HG02943 (cell line): Measurements from ENCODE around the gene STIM2.

Experiments used
- ATAC-seq: cut with Tn5 transposase; IDR thresholded peaks from one replicate; pipeline ENCODE4 v1.9.1; 2021; ENCODE audit warnings: mild to moderate bottlenecking, low read depth, moderate library complexity; ENCODE audit not compliant: unreplicated experiment

STIM2 gene

DNA sequence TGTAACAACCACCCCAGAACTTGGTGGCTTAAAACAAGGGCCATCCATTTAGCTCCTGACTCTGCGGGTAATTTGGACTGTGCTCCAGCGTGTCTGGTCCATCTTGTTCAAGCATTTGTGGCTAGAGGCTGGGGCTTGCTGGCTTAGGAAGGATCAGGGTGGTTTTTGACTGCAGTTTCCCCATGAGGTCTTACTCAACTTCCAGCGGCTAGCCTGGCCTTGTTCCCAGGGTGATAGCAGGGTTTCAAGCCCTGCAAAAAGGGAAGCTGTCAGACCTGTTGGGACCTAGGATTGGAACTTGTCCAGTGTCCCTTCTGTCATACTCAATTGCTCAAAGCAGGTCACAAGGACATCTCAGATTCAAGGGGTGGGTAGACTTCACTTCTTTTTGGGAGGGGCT, 205.9 kb downstream of the STIM2 start:
- no peak for ATAC-seq

DNA sequence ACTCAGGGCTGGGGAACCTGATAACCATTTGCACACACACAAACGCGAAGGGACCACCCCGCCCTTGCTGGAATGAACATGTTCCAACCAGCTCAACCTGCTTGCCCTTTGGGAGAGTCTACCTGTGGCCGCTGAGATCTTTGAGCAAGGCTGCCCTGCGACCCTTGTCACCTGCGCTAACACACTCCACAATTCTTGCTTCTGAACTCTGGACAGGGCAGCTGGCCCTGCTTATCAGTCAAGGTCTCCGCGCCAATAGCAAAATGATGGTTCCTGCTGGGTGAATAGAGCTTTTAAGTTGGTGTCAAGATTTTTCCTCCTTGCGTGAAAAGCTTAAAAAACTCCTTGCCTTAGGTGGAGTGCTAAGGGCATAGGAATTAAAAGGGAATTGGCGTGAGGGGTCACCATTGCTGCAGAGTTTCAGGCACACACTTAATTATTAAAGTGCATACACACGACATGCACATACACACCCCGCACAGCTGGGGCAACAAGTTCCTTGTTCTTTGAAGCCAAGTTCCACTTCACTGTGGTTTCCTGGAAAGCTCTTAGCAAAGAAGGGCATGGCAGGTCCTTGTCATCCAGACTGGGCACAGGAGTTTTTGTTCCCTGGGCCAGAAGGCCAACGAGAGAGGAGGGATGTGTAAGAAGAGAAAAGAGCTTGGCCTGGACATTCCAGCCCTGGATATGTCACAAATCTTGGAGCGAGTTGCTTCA, 207.7 kb downstream of the STIM2 start:
- ATAC-seq: no peak
